GM18858 (cell line): ENCODE results near the gene SRSF8.
A peak's percentile ranks its signal among the peaks of the same experiment; 100 is the strongest.

ENCODE experiments used
- ATAC-seq: cut with Tn5 transposase; IDR thresholded peaks from one replicate; pipeline ENCODE4 v1.9.1; 2021; ENCODE audit not compliant: unreplicated experiment

SRSF8 gene

DNA sequence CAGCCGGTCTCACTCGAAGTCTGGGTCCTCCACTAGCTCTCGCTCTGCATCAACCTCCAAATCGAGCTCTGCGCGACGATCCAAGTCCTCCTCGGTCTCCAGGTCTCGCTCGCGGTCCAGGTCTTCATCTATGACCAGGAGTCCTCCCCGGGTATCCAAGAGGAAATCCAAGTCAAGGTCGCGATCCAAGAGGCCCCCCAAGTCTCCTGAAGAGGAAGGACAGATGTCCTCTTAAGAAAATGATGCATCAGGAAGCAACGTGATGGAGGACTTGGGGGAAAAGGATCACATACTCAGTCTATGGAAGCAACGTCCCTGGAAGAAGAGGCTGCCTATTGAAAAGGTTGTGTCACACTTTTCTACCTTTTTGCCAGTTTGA is 1.1 kb downstream of the SRSF8 start:
- no peak for ATAC-seq

DNA sequence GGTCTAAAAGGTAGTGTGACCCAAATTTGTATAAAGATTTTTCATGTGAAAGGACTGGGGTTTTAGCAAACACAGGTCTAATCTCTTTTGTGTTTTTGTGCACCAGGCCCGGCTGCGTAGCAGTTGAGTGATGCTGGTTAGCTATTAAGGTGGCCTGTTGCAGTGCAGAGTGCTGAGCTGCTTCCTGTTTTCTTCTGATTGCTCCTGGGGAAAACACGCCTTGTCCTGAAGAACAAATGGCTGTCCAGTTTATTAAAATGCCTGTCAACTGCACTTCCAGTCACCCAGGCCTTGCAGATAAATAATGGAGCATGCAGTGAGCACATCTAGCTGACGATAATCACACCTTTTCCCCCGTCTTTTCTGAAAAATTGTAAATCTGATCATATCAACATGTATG is 1.8 kb downstream of the SRSF8 start:
- peak; percentile 71 for ATAC-seq

DNA sequence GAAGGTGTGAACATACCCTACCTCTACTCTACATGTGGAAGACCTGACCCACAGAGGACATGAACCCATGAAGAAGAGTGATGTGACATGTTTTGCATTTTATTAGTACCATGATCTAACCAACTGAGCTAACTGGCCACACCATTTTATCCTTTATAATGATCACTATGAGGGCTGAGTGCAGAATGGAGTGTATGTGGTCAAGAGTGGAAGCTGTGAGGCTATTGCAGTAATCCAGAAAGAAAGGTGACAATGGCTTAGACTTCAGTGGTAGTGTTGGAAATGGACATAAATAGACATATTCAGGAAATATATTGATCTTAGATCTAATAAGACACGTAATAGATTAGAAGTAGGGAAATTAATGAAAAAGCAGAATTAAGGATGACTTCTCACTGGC is 3.8 kb downstream of the SRSF8 start:
- ATAC-seq = no peak

DNA sequence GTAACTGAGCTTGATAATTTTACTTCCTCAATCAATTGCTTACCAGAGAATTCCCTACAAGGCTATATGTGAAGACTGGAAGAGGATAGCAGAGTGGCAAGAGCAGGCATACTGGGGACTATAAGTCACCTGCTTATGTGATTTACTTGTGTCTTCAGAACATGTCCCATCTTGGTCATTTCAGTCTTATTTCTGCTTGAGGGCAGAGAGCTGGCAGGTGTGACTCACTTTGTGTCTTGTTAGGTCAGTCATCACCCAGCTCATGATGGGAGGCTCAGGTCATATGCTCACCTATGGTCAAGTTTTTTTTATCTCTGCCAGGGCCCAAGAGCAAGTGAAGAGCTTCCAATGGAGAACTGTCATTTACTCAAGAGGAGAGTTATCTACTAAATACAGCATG is 6.2 kb downstream of the SRSF8 start:
- no peak for ATAC-seq

DNA sequence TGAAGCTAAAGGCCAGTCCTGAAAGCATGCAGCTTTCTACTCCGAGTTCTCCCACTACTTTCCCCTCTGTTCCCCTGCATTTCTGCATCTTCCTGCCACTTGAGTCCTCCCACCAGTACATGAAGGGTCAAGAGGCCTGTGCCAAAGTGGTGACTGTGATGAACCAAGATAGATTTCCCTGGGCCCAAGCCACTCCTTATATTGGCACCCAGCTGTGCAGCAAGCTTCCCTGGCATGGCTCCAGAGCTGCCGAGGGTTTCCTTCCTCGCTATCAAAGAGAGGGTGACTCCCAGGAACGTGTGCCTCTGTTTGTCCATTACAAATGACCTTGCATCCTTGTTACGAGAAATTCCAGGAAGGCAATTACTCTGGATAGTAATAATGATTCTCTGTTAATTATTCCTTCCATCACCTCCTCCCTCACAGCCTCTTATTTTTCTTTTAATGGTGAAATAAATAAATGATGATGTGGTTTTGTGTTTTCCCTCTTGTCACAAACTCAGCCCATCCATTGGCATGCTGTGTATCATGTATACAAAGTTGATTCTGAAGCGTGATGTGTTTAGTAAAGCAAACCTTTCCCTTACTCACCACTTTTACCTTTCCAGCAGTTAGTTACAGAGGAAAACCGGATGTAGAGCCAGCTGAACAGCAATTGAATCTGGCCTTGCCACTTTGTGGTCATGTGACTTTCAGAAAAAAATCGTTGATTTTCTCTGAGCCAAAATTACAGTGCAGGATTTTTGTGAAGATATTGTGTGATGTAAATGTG is 8.3 kb downstream of the SRSF8 start:
- no peak for ATAC-seq

DNA sequence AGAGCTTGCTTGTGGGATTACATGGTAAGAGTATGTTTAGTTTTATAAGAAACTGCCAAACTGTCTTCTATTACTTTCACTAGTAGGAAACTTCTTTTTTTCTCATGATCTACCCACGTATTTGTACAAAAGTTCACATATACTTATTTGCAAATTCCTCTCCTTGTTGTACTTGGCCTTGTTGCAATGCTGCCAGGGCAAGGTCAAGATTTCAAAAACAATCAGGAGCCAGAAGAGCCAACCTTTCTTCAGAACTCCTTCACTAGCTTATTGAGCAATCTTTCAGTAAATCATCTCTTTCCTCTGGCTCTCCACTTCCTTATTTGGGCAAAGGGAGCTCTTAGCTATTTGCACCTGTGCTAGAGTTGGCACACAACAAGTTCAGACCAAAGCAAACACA is 9.7 kb downstream of the SRSF8 start:
- ATAC-seq = peak; percentile 45

DNA sequence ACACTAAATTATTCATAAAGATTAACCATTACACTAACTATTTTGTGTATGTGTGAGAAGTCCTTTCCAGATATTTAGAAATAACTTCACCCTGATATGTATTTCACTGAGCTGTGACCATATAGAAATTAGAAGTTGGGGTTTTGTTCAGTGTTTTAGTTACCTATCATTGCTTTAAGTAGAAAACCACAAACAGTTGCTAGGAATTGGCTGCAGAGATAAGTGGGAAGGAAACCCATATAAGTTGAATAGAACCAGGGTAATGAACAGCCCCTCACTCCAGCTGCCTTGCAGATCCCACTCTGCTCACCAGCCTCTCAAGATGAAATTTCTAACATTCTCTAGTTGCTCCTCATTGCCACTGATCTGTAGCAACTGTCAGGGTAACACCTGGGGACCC is 10.3 kb downstream of the SRSF8 start:
- ATAC-seq = no peak

DNA sequence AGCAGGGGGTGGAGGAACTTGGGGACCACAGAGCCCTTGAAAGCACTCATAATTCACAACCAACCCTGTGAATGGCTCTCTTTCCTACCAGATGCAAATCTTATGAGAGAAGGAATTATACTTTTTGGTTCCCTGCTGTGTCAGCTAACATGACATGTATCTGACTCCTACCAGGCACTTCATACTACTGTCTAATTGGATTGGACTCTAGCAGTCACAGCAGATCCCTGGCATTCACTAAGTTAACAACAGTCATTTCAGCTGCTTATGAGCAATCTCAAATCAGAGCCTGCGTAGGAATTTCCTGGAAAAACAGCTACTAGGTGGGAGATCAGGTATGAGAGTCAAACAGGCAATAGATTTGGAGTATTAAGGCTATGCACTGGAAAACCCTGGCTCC is 11.8 kb downstream of the SRSF8 start:
- ATAC-seq = no peak

DNA sequence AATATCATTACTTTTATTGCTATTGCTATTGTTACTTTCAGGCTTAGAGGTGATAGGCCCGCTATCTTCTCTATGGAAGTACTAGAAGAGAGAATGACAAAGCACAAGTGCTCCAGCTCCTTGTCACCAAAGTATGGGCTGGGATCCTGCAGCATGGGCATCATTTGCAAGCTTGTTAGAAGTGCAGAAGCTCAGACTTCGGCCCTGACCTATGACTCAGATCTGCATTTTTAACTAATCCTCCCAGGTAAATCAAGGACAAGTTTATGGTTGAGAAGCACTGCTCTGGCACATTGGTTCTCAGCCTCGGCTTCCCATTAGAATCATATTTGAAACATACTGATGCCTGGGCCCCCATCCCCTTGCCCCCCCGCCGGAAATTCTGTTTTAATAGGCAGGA is 14.3 kb downstream of the SRSF8 start:
- no peak for ATAC-seq

DNA sequence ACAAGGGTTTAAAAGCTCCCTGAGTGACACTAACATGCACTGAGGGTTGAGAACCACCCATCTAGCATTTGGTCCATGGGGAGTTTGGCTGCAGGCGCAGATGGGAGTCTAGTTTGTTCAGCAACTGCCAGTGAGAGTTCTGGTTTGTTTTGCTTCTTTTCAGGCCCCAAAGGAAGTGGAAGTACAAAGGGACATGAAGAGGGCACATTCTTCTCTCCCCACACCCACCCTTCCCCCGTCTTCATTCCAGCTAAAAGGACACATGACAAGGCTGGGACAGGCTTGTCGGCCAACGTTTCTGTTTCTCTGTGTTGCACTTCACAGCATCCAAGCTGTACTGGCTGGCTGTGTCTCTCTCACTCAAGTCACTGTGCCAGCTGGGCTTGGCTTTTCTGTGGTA is 14.7 kb downstream of the SRSF8 start:
- ATAC-seq = no peak

DNA sequence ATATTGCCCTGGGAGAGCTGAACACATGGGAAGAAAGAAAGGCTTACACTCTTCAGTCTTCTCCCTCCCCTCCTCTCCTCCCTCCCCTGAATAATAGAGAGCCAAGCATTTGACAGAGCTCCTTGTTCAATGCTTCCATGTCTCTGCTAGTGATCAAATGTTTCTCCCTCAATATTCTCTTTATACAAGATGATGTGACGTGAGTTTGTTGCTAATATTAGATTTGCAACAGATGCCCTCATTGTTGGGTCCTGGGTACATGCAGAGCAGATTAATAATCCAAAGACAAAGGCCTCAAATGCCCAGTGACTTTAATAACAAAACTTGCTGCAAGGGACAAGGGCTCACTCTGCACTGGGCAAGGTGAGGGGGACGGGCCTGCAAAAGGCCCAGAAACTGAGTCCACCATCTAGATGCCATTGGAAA is 15.9 kb downstream of the SRSF8 start:
- no peak for ATAC-seq

DNA sequence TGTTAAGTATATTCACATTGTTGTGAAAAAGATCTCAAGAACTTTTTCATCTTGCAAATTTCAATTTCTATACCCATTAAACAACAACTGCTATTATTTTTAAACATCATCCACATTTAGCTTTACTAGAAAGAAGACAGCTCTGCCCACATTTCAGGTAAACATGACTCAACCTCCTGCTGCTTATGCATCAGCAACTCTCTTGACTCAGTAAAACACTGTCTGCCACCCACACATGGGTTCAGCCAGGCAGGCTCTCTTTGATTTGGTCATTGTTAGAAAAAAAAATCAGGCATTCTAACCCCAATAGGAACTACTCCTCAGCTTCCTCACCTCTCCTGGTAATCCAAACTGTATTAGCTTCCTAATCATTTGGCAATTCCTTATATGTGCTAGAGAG is 17.8 kb downstream of the SRSF8 start:
- peak; percentile 54 for ATAC-seq

DNA sequence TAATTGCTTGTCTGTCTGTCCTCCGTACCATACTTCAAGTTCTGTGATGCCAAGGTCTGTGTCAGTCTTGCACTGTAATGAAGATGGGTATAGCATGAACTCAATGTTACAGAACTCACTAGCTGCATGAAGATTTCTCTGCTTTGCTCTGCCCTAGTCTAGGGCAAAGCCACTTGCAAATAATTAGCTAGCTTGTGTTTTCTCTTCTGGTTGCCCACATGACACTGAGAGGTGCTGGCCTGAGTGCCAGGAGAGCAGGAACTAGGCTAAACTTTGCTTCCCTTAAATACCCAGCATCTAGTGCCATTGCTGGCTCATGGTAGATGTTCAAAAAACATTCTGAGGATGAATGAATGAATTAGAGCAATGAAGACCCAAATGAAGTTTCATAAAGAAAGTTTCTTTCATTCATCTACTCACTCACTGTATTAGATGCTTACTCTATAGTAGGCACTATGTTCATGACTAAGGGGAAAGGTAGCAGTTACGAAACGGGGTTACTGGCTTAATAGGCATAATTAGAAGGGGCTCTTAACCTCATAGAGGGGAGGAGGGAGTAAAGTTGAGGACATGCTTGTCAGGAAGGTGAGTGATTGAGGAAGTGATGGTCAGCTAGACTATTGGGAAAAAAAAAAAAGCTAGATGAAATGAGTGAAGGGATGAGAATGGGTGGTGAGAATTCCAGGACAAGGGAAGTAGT is 18.5 kb downstream of the SRSF8 start:
- ATAC-seq = no peak

DNA sequence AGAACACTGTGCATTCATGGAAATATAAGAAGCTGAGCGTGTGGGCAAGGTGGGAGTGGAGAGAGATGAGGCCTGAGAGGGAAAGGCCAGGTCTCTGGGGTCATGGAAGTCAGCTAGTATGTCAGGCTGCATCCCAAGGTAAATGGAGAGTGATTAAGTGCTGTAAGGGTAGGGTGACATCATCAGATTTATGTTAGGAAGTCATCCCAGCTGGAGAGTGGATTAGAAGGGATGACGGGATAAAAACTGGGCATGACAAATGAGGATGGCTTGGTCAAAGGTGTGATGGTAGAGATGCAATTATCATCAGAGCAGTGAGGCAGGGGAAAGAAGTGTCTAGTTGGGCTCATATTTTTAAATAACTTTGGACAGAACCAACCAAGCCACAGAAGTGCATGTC is 19.4 kb downstream of the SRSF8 start:
- ATAC-seq = no peak

DNA sequence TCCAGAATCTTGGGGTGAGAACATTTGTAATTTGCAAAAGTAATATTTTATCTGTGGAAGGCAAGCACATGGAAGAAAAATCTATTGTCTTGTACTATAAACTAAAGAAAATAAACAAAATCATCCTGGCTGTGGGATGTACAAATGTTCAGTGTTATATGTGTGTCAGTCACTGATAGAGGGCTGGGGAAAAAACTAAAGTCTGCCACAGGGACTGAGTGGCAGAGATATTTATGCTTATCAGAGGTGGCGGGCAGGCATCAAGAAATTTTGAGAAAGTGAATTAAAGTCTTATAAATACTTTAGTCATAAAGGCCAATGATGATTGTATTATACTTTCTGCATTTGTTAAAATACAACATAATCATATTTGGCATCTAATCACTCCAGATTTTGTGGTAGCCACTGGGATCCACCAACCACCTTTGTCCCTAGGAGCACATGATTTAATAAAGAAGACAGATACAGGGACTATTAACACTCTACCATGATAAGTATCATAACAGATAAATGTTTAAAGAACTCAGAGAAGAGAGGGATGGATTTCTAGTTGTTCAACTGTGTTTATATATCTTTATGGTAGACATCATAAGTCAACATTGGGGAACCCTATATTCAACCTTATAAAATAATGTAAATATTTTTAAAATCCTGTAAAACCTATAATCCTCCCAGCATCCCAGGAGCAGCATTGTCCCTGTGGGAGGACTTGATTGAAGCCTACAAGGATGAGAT is 20.3 kb downstream of the SRSF8 start:
- no peak for ATAC-seq

DNA sequence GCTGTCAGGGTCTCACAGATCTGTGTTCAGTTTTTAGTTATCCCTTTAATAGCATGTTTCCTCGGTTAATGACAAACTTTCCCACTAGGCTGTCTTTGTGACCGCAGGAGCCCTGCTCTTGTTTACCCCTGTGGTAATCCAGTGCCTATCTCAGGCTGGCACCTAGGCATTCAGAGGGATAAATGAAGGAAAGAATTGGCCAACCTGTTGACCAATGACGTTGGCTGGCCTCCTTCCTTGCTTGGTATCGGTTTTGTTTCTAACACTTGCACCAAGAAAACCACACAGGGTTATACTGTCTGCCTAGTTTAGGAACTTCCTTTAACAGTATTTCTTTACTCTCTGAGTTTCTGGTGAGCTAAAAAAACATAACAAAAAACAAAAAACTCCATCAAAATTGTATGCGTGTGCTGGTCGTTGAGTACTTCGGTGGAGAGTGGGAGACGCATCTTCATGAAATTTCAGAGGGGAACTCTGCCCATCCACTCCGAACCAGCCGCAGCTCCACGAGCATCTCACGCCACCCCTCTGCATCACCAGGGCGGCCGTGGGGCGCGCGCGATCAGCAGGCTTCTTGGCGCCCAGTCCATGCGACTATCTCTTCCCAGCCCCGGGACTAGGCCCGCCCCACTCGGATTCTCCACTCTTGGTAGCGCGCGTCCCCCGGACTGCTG is 22.4 kb downstream of the SRSF8 start:
- peak; percentile 29 for ATAC-seq

DNA sequence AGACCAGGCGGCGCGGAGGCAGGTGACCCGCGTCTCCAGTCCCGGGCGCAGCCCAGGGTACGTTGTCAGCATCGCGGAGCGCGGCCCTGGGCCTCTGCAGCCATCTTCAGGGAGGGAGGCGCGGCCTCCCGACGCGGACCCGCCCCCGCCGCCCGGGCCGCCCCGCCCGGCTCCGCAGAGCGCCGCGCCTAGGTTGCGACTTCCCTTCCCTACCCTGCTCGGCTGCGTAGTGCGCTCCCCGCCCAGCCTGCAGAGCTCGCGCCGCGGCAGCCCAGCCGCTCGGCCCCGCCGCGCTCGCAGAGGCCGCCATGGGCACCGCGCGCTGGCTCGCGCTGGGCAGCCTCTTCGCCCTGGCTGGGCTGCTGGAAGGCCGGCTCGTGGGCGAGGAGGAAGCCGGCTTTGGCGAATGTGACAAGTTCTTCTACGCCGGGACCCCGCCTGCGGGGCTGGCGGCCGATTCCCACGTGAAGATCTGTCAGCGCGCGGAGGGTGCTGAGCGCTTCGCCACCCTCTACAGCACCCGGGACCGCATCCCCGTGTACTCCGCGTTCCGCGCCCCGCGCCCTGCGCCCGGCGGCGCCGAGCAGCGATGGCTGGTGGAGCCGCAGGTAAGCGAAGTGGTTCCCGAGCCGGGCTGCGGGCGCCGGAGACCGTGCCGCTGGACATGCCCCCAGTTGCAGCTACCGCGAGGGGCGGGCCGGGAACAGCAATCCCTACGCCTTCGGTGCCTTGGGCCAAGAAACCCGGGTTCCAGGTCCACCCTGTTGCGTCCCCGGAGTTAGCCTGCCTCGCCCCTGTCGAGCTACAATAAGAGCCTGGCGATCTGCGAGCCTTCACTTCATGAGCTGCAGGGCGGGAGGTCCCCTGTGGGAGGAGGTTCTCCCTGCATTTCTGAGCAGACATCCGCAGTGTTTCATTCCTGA is 23.2 kb downstream of the SRSF8 start, which contains the start of gene ENDOD1:
Gene ENDOD1 (plus strand): TSS at position 227 of the 923 bp plus-strand sequence. CDS start 82 bp downstream, at position 309.
- peak; percentile 80 for ATAC-seq

DNA sequence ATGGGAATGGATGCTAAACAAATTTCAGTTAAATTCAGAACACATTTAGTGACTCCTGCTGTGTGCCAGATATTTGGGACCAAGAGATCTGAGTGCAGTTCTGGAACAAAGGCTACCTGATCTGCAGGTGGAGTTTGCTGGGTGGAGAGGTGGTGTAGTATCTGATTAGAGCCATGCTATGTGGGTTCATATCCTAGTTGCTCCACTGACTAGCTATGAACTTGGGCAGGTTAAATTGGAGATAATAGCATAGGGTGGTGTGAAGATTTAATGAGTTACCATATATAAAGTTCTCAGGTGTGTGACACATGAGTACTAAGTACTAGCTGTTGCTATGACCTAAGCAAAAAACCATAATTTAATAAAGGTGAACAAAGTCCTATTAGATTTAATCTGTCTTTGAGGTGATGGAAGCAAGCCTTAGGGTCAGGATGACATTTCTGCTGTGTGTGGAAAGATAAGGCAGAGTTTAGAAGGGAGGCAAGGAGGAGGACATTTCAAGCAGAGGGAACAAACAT is 25.0 kb downstream of the SRSF8 start:
- ATAC-seq = no peak

DNA sequence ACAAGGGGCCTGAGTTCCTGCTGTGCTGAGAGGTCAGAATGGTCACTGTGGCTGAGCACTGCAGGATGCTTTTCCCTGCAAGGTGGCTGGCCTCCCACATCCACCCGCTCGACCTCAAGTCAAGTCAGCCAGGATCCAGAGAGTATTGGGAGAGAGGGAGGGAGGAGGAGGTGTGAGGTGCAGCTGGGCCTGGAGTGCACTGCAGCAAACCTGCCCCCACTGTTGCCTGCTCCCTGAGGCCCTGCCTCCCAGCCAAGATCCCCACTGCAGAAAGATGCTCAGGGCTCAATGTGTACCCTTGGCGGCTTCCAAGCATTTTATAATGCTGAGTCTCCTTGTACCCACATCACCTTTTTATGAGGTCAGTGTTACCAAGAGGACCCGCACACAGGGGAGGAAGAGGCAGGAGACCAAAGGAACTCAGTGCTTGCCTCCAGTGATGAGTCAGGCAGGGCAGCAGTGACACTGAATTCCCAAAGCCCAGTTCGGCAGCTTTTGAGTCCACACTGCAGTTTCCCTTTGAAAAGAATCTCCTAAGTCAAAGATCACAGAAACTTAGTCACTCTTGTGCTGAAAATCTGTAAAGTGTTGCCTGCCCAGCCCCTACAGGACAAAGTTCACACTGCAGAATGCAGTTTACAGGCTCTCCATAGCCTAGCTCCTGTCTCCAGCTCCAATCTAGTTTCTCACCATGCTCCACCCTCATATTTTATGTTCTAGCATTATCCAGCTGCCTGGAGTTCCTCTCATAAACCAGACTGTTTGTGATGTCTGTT is 26.0 kb downstream of the SRSF8 start:
- ATAC-seq = no peak
